Inflammatory macrophage (primary cell): ENCODE results near the gene CDC42SE2.
"Not testable (repeated sequence)": the region's sequence is repeated elsewhere in the genome, so short reads cannot be mapped to it uniquely, and the experiment has no call there.

Experiments
- DNase-seq, 2 donors: peaks; one replicate each; pipeline ENCODE4 v3.0.0-alpha.2; 2020 to 2022

The CDC42SE2 gene

DNA sequence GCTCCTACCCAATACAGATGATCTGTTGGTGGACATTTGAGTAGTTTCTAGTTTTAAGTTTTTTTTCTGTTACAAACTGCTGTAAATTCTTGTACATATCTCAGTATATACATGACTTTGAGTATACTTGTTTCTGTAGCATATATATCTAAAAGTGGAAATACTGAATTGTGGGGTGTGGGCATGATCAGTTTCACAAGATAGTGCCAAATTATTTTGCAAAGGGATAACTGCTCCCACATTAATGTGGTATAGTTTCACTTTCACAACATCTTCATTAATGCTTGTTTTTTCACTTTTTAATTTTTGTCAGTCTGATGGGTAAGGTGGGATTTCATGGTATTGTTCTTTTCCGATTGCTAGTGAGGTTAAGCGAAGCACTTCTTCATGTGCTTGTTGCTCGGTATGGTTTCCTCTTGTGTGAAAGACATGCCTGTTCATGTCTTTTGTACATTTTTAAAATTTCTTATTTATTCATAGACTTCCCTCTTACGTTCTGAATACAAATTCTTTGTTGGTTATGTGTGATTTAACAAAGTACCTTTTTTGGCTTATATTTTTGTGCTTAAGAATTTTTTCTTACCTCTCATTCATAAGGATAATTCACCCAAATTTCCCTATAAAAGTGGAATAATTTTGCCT lies 103.5 kb downstream of the CDC42SE2 start:
- DNase-seq, result no peak

DNA sequence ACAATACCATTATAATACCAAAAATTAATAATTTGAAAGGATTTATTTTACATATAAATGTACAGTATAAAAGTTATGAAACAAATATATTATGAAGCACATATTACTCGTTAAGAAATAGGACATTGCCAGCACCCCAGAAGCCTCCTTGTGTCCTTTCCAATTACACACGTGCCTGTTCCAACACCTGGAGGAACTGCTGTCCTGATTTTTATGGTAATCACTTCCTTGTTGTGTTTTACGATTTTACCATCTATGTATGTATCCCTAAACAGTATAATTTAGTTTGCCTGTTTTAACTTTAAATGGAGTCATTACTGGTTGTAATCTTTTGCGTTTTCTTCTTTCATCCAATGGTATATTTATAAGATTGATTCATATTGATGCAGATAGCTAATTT lies 105.0 kb downstream of the CDC42SE2 start:
- no peak for DNase-seq

DNA sequence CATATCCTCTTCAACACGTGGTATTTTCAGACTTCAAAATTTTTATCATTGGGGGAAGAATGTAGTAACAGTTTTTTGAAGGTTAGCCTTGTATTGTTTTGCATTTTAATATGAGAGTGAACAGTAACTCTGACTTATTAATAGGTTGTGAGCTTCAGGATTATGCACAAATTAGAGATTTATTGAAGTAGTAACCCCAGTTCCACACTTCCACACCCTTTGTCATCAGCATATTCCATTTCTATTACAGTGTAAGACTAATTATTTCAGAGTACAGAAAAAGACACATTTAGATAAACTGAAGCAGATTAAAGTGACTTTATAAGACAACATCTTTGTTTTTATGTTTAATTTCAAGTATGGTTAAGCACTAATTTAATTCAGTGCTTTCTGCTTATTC lies 105.7 kb downstream of the CDC42SE2 start:
- no peak for DNase-seq

DNA sequence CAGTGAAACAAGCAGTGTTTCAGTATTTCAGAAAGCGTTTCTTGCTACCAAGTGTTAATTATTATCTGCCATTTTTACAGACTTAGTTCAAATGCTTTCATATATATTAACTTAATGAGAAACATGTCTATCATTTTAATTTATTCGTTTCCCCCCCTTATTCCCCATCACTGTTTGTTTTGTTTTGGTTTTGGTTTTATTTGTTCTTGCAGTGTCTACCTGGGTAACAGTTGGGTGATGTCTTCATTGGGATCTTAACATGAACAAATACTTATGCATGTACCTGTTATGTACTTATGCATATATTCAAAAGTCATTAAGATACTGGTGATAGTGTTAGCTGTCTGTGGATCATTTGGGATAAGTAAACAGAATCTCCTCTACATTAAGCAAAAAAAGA lies 108.0 kb downstream of the CDC42SE2 start:
- DNase-seq, result no peak

DNA sequence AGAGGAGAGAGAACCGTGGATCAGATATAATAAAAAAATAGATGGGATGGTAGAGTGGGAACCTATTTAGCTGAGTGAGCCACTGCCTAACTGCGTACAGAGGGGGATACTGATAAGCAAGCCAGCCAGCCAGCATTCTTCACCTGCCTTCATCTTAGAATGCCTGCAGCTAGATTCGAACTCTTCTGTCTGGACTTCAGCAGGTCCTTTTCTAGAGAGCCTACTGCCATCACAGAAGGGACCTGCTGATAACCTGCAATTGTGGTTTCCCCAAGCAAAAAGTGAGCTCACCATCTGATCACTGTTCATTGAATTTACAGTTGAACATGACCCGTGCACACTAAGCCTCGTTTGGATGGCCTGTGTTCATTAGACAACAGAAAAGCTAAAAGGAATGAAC lies 109.4 kb downstream of the CDC42SE2 start:
- no peak for DNase-seq

DNA sequence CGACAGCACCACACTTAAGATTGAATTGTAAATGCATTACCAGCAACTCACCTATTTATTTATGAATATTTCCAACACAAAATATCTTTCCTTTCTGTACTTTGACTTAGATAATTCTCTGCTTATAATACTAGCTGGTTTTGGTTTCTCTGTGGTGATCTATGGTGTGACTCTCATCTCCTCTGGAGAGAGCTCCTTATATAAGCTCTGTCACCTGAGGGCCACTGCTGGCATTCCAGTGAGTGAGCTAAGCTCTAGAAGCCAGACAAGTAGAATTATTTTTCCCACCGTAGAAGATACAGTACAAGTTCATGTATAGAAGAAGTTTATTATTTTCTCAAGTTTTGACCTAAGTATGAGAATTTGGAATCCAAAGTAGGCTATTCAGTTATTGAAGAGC lies 111.5 kb downstream of the CDC42SE2 start:
- no peak for DNase-seq

DNA sequence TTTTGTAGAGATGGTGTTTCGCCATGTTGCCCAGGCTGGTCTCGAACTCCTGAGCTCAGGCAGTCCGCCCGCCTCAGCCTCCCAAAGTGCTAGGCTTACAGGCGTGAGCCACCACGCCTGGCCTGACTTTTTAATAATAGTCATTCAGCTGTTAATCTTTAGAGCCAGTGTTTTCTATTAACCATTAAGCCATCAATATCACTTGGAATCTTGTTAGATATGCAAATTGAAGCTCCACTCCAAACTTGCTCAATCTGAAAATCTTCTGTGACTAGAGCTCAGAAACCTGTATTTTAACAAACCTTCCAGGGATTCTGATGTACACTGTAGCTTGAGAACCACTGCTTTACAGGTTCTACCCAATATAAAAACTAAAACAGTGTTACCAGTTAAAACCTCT lies 113.5 kb downstream of the CDC42SE2 start:
- DNase-seq, result no peak

DNA sequence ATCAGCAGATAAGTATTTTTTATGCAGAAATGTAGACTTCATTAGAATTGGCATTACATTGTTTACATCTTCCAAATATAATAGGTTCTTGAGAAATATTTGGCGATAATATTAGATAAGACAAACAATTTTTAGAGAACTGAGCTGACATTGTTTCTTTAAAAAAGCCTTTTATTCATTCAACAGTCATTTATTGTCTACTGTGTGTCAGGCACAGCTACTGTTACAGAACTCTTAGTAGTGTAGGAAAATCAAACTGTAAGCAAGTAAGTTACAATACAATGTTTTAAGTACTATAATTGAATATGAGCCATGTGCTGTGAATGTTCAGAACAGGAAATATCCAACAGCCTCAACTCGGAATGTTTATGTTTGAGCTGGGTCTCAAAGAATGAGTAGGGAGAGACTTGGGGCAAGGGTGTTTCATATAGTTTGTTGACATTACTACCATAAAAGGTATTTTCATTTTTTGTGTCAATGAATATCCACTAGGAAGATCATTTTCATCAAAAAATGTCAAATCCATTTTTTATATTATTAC lies 114.0 kb downstream of the CDC42SE2 start:
- DNase-seq, result no peak

DNA sequence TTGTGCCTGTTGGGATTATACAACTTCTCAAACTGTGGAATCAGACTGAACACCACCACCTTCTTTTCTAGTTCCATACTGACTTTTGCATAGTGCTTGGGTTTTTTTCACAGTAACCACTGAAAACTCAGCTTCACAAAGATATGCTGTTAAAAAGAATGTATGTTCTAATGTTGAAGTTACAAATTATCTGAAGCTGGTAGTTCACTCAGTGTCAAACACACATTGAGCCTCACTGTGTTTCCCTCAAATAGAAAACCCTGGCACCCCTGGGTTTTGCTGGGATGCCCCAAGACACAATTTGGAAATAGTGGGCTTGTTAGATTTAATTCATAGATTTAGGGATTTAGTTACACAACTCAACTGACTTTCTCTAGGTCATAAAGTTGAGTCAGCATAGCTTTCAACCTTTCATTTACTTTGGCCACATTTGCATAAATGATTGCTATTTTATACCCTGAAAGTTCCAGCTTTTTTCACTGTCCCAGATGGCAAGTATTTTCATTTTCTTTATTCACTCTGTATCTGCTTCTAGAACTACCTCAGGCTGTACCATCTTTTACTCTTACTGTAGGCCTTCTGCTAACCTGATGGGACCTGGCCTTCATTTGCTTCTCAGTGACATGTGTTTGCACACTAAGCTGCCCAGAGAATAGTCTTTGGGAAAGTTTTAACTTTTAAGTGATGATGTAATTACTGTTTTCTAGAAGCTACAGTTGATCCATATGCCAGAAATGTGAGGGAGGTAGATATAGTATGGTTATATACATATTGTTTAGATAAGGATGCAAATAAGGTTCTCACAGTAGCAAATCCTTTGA lies 115.1 kb downstream of the CDC42SE2 start:
- no peak for DNase-seq

DNA sequence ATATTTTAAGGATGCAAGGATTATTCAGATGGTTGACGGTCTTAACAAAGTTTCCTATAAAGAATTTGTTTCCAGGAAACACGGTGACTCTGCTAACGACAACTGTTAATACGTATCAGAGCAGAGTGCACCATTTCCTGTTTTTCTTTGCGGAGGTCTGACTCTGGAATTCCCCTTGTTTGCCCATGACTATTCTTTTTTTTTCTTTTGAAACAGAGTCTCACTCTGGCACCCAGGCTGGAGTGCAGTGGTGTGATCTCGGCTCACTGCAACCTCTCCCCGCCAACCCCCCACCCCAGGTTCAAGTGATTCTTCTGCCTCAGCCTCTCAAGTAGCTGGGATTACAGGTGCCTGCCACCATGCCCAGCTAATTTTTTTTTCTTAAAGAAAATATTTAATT lies 115.9 kb downstream of the CDC42SE2 start:
- DNase-seq, result peak; percentile 82 to 83

DNA sequence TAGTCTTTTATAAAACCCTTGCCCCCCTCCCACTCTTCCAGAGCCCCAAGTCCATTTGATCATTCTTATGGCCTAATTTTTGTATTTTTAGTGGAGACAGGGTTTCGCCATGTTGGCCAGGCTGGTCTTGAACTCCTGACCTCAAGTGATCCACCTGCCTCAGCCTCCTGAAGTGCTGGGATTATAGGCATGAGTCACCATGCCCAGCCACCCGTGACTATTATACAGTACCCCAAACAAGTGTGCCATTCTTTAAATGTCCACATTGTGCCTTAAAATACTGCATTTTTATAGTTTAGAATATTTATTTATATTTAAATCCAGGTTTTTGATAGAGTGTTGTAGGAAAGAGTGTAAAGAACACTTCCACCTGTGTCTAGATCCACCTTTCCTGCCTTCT lies 116.4 kb downstream of the CDC42SE2 start:
- DNase-seq, result not testable (repeated sequence)

DNA sequence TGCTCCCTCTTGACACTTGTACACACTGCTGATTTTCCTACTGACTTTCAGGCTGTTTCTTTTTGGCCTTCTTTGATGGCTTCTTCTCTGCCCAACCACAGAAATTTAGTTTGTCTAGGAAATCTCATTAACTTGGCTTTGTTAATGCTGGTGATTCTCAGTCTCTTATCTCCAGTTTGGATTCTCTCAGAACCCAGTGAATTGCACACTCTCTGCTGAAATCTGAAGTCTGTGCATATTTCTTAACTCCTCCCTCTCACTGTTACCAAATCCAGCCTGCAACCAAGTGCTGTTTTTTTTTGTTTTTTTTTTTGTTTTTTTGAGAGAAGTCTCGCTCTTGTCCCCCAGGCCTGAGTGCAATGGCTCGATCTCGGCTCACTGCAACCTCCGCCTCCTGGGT lies 117.2 kb downstream of the CDC42SE2 start:
- peak; percentile 56 to 68 for DNase-seq

DNA sequence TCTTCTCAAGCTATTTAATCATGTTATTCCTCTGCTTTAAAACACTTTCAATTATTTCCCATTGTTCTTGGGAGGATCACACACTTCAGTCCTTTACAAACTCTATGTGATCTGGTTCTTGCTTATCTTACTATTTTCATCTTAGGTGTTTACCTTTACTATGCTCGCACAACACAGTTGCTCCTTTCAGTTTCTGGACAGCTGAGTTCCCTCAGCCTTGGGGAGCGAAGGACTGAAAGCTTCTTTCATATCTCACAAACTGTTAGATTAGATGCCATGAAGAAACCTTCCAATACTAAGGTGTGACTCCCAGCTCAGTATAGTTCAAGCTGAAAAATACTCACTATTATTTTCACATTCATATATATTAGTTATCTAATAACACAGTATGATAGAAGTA lies 117.9 kb downstream of the CDC42SE2 start:
- DNase-seq, result no peak

DNA sequence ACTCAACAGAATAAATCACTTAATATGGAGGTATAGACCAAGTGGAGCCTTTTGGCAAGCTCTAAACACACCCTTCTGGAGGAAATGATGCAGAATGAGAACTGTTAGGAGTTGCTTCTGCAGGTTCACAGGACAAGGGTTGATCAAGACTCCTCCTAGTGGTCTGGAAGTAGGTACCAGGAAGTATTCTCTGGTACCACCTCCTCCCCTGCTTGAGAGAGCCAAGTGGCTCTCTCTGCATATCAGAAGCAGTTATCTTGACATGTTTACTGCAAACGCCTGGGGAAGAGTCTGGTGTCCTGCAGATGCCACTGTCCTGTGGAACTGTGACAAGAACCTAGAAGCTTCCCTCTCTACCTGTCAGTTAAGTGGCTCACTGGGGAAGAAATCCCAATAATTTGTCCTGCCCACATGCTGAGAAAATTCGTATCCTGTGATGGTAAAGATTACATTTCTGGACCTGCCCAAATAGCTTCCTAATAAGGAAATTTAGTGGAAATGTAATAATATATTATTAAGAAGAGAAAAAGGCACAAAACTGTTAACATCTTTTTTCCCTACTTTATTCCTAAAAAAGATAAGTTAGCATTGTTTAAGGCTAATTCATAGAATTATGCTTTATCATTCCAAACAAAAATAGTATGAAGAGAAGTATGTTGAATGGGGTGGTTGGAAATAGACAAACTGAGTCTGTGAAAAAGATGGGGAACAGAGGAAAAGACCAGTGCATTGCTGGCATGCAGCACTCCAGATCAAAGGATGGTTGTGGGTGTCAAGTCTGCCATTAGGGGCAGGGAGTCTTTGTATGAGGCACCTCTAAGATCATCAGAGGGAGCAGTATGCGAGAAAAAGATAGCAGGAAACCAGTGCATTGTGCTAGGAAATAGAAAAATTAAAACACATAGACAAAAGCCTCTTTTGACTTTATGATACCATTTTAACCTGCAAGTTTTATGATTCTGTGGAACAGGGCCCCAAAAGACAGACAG lies 118.8 kb downstream of the CDC42SE2 start:
- peak; percentile 56 to 65 for DNase-seq

DNA sequence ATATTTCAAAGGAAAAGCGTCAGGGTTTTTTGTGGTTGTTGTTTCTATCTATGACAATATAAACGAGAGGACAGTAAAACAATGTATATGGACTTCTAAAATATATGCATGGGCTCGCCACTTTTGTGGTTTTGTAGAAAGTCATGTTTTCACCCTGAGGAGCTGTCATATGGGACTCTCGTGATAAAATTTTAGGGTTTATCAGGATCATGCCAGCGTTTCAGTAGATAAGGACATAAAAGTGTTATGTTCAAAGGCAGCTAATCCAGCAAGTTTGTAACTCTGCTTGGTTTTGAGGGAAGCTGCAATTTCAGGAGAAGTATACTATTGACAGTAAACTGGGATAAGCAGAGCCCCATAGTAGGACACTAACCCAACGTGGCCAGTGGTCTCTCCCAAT lies 120.3 kb downstream of the CDC42SE2 start:
- DNase-seq, result no peak

DNA sequence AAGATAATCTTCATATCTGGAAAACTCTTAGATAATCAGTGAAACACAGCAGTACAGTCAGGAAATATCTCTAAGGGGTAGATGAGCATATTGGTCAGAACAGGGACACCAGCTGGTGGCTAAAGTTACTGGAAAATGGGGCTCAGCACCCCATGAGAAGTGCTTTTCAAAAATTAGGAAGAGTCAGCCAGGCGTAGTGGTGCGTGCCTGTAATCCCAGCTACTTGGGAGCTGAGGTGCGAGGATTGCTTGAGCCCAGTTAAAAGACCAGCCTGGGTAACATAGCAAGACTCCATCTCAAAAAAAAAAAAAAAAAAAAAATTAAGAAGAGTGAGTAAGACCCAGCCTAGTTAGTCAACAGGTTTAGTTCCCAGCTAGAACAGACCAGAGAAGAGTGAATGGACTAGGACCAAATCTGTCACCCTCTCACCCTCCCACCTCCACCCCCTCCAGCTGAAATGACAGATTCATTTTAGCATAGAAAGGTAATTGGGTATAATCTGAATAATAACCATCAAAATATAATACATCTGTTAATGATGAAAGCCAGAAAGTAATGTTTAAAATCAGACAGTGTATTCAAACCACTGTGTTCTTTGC lies 120.9 kb downstream of the CDC42SE2 start:
- DNase-seq, result no peak

DNA sequence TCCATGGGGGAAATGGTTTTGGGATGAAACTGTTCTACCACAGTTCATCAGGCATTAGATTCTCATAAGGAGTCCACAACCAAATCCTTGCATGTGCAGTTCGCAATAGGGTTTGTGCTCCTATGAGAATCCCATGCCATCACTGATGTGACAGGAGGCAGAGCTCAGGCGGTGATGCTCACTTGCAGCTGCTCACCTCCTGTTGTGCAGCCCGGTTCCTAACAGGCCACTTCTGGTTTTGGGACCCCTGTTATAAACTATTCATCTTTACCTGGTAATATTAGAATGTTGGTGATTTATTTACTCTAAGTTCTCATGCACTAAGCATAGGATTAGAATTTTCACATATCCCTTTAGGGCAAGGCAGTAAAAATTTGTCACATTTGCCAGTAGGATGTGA lies 122.3 kb downstream of the CDC42SE2 start:
- no peak for DNase-seq

DNA sequence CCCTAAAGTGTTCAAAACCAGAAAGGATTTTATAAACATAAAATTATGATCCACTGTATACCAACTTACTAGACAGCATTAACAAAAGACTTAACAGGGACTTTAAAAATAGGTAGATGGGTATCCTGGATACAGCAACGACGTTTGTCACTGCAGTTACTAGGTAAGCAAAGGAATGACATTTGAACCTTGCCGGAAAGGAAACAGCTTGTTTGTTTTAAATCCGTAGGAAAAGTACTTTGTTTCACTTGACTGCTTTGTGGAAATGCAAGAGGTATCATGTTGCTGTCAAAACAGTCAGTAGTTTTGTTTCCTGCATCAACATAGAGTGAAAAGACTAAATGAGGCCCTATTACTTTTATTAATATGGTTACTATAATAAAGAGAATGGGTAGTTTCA lies 122.9 kb downstream of the CDC42SE2 start:
- DNase-seq, result no peak

DNA sequence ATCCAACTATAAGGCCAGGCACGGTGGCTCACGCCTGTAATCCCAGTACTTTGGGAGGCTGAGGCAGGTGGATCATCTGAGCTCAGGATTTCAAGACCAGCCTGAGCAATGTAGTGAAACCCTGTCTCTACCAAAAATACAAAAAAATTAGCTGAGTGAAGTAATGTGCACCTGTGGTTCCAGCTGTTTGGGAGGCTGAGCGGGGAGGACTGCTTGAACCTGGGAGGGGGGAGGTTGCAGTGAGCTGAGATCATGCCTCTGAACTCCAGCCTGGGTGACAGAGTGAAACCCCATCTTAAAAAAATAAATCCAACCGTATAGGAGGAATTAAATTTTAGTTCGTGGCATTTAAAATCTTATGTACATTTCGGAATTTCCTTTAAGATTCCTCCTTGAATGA lies 123.4 kb downstream of the CDC42SE2 start:
- DNase-seq, result no peak

DNA sequence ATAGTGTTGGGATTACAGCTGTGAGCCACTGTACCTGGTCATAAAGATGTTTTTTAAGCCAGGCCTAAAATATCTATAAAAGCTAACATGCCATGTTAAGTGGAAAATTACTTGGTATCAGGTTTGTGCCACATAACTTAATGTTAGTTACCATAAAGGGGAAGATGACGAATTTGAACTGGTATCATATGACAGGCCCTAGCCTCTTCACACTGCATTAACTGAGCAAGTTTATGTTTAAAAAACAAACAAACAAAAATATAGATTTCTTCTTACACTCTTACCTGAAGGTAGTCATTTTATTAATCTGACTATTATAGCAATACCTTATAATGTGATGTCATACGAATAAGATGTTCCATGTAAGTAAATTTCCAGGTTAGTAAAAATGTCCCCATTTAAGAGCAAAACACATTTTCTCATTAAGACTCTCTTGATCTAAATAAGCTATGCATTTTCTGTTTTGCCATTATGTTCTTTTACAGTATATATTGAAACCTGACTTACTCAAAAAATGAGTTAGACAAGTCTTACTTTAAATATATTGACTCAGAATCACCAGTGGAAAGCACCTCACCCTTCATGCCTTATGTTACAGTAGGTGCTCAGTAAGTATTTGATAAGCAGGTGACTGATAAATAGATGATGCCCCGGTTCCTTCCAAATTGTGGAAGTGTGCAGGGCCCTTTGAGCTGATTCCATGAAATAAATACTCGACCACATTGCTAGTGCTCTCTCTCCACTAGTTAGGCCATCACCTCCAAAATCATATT lies 125.4 kb downstream of the CDC42SE2 start:
- no peak for DNase-seq

DNA sequence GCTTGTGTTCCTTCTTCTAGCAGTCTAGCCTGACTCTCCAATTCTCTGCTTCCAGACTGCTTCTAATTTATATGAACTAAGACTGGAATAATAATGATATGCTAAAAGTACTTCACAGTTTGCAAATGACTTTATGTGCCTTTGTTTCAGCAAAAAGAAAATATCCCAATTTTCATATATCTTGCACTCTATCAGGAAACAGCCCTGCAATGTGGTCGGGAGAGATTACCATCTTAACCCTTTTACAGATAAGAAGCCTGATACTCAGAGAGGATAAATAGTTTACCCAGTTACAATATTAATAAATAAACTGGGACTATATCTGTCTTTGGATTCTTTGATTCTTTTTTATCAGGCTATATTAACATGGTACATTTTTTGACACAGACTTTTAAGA lies 126.0 kb downstream of the CDC42SE2 start:
- DNase-seq, result no peak
